CD1c-positive myeloid dendritic cell (primary cell): ENCODE data around the gene CHMP3.
"Not testable (repeated sequence)": the region's sequence is repeated elsewhere in the genome, so short reads cannot be mapped to it uniquely, and the experiment has no call there.

Experiments
- DNase-seq: peaks from one replicate; pipeline ENCODE4 v3.0.0-alpha.2; 2016; ENCODE audit errors: extremely low spot score

The CHMP3 gene

DNA sequence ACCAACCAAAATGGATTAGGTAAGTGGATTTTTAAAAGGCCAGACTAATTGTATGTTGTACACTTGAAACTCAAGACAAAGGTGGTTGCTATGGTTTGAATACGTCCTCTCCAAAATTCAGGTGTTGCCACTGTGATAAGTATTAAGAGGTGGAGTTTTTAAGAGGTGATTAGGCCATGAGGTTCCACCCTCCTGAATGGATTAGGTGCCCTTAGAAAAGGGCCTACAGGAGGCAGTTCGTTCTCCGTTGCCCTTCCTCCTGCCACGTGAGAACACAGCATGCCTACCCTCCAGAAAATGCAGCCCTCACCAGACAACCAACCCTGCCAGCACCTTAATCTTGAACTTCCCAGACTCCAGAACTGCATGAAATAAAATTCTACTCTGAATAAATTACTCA is 51.2 kb downstream of the CHMP3 start:
- DNase-seq: no peak

DNA sequence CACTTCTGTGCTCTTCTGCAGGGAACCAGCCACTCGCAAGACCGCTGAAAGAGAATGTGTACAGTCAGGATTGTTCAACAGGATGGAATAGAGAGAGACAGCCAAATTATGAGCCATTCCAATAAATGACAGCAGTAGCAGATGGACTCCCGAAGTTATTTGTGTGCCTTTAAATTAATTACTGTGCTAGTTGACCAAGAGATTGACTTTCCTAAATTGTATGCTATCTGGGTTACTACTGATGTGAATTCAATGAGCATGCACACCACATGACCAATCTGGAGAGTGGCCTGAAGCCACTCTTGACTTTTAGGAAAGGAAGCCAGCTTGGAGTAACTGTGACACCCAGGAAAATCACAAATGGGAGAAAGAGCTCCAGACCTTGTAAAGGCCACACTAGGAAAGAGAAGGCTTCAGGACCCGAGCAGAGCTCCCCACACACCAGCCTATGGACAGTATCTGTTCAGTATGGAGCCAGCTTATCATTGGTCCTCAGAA is 52.8 kb downstream of the CHMP3 start:
- no peak for DNase-seq

DNA sequence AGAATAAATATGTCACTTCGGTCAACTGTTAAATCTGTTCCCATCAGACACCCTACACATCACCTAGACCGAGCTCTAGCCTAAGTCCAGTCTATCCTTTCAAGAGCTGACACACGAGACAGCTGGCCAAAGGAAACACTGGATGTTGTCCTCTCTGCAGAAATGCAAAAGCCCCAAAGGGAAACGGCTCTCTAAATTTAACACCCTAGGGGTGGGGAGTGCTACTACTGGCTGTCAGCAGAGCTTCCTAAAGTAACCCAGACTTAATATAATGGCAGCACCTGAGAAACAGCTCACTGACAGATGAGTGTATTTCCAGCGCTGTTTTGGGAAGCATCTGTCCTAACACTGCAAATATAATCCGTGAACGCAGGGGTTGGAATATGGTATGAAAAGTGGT is 55.6 kb downstream of the CHMP3 start:
- DNase-seq: no peak

DNA sequence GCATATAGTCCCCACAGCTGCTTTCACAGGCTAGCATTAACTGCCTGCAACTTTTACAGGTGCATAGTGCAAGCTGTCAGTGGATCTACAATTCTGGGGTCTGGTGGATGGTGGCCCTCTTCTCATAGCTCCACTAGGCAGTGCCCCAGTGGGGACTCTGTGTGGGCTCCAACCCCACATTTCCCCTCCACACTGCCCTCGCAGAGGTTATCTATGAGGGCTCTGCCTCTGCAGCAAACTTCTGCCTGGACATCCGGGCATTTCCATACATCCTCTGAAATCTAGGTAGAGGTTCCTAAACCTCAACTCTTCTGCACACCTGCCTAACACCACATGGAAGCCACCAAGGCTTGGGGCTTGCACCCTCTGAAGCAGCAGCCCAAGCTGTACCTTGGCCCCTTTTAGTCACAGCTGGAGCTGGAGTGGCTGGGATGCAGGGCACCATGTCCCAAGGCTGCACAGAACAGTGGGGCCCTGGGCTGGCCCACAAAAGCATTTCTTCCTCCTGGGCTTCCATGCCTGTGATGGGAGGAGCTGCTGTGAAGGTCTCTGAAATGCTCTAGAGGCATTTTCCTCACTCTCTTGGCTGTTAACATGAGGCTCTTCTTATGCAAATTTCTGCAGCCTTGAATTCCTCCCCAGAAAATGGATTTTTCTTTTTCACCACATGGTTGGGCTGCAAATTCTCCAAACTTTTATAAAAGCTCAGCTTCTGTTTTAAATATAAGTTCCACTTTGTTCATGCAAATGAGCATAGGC is 62.7 kb downstream of the CHMP3 start:
- no peak for DNase-seq

DNA sequence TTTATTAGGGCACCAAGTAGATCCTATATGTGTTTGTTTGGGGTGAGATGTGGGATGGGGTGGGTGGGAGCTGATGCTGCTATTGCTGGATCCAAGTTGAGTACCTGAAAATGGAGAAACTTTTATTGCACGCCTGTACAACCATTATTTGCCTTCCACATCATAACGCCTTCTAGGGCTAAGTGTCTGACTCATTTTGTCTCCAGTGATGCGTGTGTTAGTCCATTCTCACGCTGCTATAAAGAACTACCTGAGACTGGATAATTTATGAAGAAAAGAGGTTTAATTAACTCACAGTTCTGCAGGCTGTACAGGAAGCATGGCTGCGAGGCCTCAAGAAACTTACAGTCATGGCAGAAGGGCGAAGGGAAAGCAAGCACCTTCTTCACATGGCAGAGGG is 63.9 kb downstream of the CHMP3 start:
- no peak for DNase-seq

DNA sequence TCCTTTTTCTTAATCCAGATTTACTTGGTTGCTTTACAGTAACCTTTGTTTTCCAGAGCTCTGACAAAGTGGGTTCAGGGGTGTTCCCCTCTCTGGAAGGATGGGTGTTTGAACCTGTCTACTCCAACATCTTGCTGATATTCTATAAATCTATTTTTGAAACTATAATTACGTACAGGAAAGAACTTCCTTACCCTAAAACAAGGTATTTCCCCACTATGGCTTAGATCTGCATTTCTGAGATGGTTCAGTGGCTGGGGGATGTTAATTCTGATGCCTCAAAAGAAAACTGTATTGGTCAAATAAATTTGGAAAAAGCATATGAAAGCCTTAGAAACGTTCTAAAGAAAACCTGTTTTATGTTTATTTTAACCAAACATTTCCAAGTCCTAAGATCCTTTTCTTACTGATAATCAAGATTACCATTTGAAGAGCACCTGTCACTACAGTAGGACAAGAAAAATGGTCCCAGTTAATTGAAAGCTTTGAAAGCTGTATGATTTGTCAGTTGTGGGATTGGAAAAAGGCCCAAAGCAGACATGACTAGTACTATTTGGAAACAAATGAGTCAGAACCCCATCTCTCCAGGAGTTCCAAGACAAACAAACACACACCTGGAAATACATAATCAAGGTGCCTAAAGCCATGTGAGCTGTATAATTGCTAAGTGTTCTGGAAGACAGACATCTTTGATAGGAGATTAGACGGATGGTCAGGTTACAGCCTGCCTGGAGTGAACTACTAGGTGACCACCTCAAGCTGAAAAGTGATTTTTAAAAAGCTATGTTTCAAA is 64.6 kb downstream of the CHMP3 start:
- no peak for DNase-seq

DNA sequence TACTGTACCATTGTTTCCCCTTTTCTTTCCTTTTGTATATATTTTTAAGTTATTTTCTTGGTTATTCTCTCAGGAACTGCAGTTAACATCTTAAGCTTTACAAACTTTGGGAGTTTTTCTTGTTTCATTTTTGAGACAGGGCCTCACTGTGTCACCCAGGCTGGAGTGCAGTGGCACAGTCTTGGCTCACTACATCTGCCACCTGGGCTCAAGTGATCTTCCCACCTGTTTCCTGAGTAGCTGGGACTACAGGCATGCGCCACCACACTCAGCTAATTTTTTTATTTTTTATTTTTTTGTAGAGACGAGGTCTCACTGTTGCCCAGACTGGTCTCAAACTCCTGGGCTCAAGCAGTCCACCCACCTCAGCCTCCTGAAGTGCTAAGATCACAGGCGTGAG is 66.9 kb downstream of the CHMP3 start:
- not testable (repeated sequence) for DNase-seq

DNA sequence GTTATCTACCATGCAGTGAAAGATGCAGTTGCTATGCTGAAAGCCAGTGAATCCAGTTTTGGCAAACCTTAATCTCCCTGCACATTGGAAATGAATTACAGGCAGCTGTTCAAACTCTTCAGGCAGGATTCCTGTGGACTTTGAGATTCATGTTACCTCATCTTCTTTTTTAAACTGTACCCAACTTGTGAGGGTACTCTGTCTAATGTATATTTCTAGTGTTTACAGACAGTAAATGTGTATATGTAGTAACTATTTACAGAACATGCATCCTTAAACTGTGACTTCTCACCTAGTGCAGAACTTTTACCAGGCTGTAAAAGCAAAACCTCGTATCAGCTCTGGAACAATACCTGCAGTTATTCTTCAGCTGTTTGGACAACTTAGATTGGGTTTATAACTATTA is 71.2 kb downstream of the CHMP3 start:
- DNase-seq: no peak

DNA sequence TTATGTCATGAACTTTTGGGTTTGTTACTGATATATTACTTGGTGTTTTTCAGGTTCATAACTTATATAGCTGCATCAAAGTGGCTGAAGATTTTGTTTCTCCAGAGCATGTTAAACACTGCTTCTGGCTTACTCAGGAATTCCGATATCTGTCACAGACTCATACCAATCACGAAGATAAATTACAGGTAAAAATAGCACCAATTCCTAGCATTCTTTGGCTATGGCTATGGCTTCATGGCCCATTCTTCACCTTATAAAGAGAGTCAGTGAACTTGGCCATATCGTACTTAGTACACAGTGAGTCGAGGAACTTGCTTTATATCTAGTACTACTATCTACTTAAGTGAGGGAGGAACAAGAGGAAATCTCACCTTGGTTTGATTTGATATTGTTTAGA is 72.2 kb downstream of the CHMP3 start:
- DNase-seq: no peak

DNA sequence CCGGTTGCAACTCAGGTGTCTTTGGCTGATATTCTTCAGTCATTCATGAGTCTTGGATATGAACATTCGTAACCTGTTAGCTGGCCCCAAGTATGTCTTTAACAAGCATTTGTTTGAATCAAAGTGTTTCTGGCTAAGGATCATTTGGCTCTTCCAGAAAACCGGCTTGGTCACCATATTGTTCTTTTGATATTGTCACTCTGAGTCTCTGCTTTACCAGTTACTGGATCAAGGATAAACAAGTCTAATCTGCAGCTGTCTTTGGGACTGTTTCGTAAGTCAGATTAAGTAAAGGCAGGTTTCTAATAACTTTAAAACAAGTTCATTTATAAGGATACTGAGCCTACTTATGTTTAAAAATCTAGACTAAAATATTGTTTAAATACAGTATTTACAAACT is 73.0 kb downstream of the CHMP3 start:
- DNase-seq: no peak

DNA sequence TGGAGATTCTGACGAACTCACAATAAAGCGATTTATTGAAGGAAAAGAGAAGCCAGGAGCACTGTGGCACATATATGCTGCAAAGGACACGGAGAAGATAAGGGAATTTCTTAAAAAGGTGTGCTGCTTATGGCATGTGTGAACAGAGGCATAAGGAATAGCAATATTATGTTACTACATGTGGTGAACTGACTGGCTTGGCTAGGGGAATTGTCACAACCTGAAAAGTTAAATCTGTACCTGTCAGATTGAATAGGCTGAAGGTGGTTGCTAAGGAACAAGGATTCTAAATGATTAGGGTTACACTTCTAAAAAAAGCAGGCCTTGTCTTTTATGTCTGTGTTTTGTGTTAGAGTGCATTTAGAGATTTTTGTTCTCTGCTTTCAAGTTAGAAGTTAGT is 73.7 kb downstream of the CHMP3 start:
- DNase-seq: no peak

DNA sequence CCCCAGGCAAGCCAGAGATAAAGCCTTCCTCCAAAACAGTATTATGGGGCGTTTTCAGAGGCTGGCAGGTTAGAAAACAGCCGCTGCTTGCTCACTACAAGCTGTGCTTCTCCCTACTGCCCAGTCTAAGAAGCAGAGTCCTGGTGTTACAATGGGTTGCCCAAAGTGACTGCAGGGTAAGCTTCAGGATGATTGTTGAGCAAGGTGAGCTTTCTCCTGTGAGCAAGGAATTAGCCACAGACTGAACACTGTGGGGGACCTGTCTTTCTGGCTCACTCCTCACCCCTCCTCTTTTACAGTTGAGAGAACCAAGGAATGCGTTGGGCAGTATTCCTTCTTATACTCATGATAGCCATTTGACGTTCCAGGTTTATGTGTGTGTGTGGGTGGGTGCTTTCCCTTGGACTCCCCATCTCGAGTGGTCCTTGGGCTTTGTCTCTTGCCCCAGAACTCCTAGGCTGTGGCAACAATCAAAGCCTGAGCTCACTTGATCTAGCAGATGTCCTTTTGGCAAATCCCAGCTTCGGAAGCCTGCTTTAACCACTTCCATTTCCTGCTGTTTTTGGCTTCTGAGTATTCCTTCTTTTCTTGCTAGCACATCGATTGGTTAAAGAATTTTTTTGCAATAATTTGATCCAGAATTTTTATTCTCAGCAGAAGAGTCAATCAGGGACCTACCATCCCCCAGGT is 74.5 kb downstream of the CHMP3 start:
- DNase-seq: no peak

DNA sequence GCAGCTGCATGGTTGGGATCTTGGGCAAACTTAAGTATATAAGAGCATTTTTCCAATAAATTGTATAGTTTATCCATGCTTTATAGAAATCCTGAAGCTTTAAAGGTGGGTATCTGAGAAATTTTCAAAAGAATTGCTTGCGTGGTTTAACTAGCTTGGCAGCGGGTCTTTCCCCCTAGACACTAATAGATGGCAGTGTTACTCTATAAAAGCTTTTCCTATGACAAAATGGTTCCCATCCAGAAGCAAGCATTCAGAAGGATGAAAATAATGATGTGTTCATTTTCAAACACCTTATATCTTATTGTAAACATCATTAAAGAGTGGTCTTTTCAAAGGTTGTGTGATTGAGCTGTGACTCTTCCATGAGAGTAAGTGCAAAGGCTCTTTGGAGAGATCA is 76.2 kb downstream of the CHMP3 start:
- DNase-seq: no peak

DNA sequence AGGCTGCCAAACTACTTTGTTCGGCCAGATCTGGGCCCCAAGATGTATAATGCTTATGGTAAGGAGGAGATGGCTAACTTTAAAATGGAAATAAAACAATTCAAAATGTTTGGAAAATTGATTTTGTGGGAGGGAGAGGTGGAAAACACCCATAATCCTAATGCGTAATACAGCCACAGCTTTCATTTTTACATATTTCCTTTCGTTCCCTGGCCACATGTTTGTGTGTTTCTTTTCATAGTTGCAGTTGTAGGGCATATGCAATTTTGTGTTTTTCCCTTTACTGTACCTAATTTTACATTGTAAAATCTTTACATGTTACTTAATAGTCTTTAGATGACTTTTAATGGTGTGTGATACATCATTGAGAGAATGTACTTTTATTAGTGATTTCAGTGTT is 77.4 kb downstream of the CHMP3 start:
- DNase-seq: no peak

DNA sequence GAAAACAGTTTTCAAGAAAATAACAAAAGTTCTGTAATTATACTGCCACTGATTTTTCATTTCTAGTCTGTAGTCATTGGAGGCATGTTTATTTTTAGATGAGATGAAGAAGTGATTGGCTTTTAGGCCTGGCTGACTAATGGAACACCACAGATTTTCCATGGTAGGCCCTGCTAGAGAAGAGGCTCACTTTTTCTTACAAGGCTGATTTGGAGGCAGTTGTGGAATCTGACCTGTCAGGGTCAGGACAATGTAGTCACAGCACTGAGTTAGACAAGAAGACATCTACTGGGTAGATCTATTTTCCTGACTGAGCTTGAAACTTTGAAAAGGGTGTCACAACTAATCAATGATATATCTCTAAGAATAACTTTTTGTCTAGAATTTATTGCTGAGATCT is 78.1 kb downstream of the CHMP3 start:
- DNase-seq: no peak

DNA sequence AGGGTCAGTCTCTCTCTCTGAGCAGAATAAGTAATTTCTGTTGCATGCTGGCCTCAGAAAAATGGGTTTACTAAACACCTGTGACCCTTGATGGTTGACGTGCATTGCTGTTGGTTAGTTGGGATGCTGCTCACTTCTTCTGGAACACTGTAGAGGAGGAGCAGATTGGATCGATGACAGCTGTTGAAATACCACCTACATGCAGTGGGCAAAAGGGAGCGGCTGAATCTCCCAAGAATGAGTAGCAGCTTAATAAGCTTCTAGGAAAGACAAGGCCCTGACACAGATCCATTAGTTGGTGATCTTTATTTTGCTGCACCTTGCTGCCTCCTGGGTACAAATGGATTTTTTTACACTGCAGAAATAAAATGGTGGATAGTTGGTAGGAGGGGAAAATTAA is 78.9 kb downstream of the CHMP3 start:
- DNase-seq: no peak

DNA sequence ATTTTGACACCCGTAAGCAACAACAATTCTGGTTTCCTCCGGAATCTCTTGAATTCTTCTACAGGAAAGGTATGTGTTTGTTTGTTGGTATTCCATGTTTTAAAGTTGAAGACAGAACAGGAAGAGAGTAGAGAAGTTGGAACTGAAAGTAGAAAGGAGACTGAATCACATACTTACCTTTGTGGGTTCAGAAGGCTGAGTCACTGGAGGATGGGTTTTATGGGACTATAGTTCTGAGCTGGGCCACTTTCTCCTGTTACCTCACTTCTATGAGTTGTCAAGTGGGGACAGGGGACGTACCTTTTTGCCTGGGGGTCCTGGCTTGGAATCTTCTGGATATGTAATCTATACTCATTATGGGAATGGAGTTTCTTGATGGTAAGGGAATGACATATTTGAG is 81.2 kb downstream of the CHMP3 start:
- DNase-seq: no peak

DNA sequence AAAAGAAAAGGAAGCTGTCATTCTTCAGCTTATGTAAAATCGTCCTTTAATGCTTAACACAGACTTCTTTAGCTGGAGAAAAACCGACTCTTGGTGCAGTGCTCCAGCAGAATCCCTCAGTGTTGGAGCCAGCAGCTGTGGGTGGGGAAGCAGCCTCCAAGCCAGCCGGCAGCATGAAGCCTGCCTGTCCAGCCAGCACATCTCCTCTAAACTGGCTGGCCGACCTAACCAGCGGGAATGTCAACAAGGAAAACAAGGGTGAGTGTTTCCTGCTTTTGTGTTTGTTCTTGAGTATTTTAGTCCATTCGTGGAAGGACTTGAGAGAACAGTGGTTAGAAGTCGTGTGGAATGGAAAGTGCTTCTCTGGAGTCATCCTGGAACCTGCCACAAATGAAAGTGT is 83.1 kb downstream of the CHMP3 start:
- no peak for DNase-seq

DNA sequence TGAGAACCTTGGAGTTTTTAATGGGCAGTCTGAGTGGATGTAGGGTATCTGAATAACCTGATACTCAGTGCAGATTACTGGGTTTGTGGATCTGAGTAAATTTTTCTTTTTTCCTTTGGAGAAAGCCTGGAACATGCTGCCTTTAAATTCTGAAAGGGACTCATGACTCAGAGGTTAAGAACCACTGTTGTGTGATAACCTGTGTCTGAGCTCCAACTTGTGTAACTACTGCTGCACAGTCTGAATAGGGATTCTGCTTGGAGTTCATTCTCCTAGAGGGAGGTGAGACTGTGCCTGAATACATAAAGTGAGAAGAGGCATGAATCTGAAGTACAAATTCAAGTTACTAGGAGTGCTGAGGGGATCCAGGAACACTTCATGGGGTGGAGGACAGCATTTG is 85.9 kb downstream of the CHMP3 start:
- no peak for DNase-seq

DNA sequence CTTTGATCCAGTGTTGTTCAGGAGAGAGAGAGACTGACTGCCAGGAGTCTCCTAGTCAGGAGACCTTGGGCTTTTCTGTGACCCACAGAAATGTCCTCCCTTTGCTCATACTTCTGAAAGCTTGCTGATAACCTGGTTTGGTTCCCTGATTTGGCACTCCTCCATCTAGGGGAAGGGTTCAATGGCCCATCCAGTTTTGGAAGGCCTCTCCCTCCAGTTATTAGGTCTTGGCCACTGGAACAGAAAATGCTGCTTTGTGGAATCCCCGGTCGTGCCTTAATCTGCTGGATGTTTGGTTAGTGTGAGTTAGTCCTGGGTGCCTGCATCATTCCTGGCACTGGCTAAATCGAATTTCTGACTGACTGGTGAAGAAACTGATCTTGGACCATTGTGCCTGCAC is 86.3 kb downstream of the CHMP3 start:
- no peak for DNase-seq

DNA sequence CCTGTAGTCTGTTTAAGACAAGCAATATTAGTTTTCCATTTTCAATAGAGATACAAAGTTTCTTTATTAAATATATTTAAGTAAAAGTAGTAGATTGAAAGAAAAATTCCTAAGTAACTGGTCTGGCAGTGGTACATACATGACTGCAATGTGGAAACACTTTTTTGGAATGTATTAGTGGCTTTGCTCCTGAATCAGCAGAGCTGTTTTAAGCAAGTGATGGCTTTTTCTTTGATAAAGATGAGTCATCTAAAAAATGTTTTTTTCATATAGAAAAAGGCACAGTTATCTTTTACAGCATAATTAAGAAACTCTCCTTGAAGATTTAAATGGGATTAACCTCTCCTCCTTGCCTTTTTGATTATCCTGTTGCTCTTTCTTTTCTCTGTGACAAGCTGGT is 87.2 kb downstream of the CHMP3 start:
- DNase-seq: no peak

DNA sequence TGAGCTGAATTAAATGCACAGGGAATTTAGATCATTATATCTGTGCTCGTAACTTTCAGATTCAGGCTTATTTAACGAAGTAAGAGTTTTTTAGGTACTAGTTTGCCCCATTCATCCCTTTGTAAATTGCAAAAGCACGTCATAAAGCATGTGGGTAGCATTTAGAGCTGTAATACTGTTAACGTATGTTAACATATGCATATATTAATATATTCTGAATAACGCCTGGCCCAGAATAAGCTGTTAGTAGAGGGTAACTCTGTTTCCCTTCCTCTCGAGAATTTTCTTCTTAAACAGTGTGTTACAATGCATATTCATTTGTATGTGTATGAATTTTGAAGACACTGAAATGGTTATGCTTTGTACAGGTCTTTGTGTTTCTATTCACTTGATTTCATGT is 91.6 kb downstream of the CHMP3 start:
- DNase-seq: no peak

DNA sequence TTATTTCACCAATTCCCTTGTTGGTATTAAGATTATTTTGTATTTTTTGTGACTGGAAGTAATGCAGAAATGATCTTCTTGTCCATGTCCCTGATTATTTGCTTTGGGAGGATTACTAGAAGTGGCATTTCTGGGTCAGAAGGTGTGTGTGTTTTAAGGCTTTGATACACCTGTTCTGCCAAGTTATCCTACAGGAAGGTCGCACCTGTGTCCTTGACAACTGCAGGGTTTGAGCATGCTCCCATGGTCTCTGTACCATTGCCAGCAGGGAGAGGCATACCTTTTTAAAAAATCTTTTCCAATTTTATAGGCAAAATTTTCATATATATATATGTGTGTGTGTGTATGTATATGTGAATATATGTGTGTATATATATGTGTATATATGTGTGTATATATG is 92.4 kb downstream of the CHMP3 start:
- DNase-seq: no peak
